GM21786 (cell line): Measurements from ENCODE around the gene PLCG1.

Experiments used
- ATAC-seq: cut with Tn5 transposase; IDR thresholded peaks from one replicate; pipeline ENCODE4 v1.9.1; 2021; ENCODE audit not compliant: unreplicated experiment

PLCG1 gene

GRCh38 chr20:41202426-41202825, 65.1 kb downstream of the PLCG1 start:
- ATAC-seq, result no peak

- no peak for ATAC-seq
These were observed 66.3 kb downstream of the PLCG1 start for GRCh38 chr20:41203660-41204059.

GRCh38 chr20:41204304-41205265, 67.2 kb downstream of the PLCG1 start:
- no peak for ATAC-seq

- no peak for ATAC-seq
These were observed 68.0 kb downstream of the PLCG1 start for GRCh38 chr20:41205313-41205712.

- ATAC-seq, result no peak
These were observed 75.9 kb downstream of the PLCG1 start for GRCh38 chr20:41213150-41213820.

GRCh38 chr20:41214202-41214601, 76.9 kb downstream of the PLCG1 start:
- no peak for ATAC-seq

GRCh38 chr20:41214666-41215065, 77.3 kb downstream of the PLCG1 start:
- ATAC-seq, result no peak

GRCh38 chr20:41217422-41217821, 80.1 kb downstream of the PLCG1 start:
- ATAC-seq, result no peak

- ATAC-seq, result no peak
These were observed 81.1 kb downstream of the PLCG1 start for GRCh38 chr20:41218466-41218865.

- ATAC-seq, result no peak
These were observed 82.5 kb downstream of the PLCG1 start for GRCh38 chr20:41219824-41220223.

- ATAC-seq, result no peak
These were observed 84.4 kb downstream of the PLCG1 start for GRCh38 chr20:41221614-41222218.

- ATAC-seq, result no peak
These were observed 85.0 kb downstream of the PLCG1 start for GRCh38 chr20:41222296-41222695.

- ATAC-seq, result no peak
These were observed 85.4 kb downstream of the PLCG1 start for GRCh38 chr20:41222703-41223102.

GRCh38 chr20:41223112-41223511, 85.8 kb downstream of the PLCG1 start:
- no peak for ATAC-seq

- ATAC-seq, result no peak
These were observed 86.9 kb downstream of the PLCG1 start for GRCh38 chr20:41224281-41224680.

- ATAC-seq, result no peak
These were observed 87.7 kb downstream of the PLCG1 start for GRCh38 chr20:41225091-41225490.

GRCh38 chr20:41226426-41226825, 89.1 kb downstream of the PLCG1 start:
- no peak for ATAC-seq
